Tibial artery (tissue), 4 donors: ENCODE results near the gene GLB1L2.
"Not testable (repeated sequence)": the region's sequence is repeated elsewhere in the genome, so short reads cannot be mapped to it uniquely, and the experiment has no call there.

Source experiments
- DNase-seq, 2 donors: peaks; one replicate each; pipeline ENCODE4 v3.0.0-alpha.2; 2019
- H3K27ac ChIP-seq, 2 donors: fragments of 200-600 bp; sonication (generic) in 1 of 2; 1 replicate in 1 of 2; 2 replicates in 1 of 2; pipeline ENCODE4 v1.5.1; 2018 to 2019; ENCODE audit warnings: mild to moderate bottlenecking in 1 of 2
- H3K27me3 ChIP-seq, 2 donors: fragments of 200-600 bp; sonication (generic) in 1 of 2; one replicate each; pipeline versions ENCODE4 v1.5.1 to v1.6.0; 2016 to 2019
- H3K36me3 ChIP-seq, 3 donors: fragments of 200-600 bp; sonication (generic) in 2 of 3; one replicate each; pipeline ENCODE4 v1.5.1; 2016 to 2019; ENCODE audit warnings: mild to moderate bottlenecking in 2 of 3
- H3K4me1 ChIP-seq, 4 donors: fragments of 200-600 bp; sonication (generic) in 2 of 4; 1 replicate in 3 of 4; 2 replicates in 1 of 4; pipeline ENCODE4 v1.5.1; 2016 to 2019
- H3K4me3 ChIP-seq, 2 donors: fragments of 200-600 bp; sonication (generic) in 1 of 2; 1 replicate in 1 of 2; 2 replicates in 1 of 2; pipeline ENCODE4 v1.5.1; 2018 to 2019; ENCODE audit warnings: mild to moderate bottlenecking in 2 of 2
- H3K9me3 ChIP-seq, 3 donors: fragments of 200-600 bp; sonication (generic) in 1 of 3; one replicate each; pipeline ENCODE4 v1.5.1; 2016 to 2019
- CTCF ChIP-seq, 2 experiments: fragments of 200-600 bp in 1 of 2; fragments of 450-650 bp in 1 of 2; IDR thresholded peaks; one replicate each; pipeline ENCODE4 v1.5.1; 2017 to 2019; ENCODE audit warnings: antibody characterized with exemption in 2 of 2, mild to moderate bottlenecking in 1 of 2, moderate library complexity in 1 of 2
- intact Hi-C: fragments of 100-400 bp; cut with DNase I; formaldehyde crosslinking; loops from one replicate; pipeline ENCODE4 v1.15.0; 2023; ENCODE audit warnings: low total_unique reads

The GLB1L2 gene, protein sequence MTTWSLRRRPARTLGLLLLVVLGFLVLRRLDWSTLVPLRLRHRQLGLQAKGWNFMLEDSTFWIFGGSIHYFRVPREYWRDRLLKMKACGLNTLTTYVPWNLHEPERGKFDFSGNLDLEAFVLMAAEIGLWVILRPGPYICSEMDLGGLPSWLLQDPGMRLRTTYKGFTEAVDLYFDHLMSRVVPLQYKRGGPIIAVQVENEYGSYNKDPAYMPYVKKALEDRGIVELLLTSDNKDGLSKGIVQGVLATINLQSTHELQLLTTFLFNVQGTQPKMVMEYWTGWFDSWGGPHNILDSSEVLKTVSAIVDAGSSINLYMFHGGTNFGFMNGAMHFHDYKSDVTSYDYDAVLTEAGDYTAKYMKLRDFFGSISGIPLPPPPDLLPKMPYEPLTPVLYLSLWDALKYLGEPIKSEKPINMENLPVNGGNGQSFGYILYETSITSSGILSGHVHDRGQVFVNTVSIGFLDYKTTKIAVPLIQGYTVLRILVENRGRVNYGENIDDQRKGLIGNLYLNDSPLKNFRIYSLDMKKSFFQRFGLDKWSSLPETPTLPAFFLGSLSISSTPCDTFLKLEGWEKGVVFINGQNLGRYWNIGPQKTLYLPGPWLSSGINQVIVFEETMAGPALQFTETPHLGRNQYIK

DNA sequence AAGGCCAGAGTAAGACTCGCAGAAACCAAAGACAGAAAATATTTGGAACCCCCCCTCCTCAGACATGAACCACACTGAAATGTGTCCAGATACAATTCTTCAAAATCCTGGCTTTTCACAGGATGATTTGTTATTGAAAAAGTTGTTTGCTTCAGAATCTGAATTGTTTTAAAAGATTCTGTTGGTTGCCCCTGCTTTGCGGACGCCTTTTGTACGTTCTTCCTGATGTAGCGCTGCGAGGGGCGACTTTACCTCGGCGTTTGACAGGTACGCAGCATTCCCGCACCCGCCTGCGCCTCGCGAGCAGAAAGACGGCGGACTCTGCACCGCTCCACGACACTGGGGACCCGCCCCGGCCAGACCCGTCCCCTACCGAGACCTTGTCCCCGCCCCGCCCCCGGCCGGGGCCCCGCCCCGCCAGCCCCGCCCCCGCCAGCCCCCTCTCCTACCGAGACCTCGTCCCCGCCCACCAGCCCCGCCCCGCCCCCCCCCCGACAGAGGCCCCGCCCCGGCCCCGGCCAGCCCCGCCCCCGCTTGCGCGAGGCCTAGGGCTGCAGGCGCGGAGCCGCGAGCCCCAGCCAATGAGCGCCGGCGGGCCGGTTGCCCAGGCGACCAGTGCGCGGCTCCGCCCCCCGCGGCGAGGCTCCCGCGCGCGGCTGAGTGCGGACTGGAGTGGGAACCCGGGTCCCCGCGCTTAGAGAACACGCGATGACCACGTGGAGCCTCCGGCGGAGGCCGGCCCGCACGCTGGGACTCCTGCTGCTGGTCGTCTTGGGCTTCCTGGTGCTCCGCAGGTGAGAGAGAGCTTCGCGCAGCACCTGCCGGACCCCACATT is at the start of gene GLB1L2:
GLB1L2 (plus strand) TSS at position 635 of the 835 bp plus-strand sequence; CDS start at position 709, 74 bp downstream.
- intact Hi-C loops = no loop called here
- H3K36me3 ChIP-seq = no peaks in the 10 kb centered on the region
- peak within 1 kb of the TSS in 1 of 2 donors; percentile 32 for H3K27ac ChIP-seq

GRCh38 chr11:134282121-134283045 is 49.4 kb upstream of the GLB1L2 start:
- H3K4me1 ChIP-seq = peaks cover 0 to 8% (median 0%) of the 10 kb centered on the region in 4 donors
- DNase-seq = no peak
- no peak for TF ChIP-seq CTCF (IDR thresholded peaks at IDR 0.05)
- H3K27ac ChIP-seq = no peak overlapping the region
- no peak overlapping the region for H3K4me3 ChIP-seq
- peaks cover 0 to 5% (median 0%) of the 10 kb centered on the region in 3 donors for H3K9me3 ChIP-seq
- no peaks in the 10 kb centered on the region for H3K36me3 ChIP-seq
- intact Hi-C loops = no loop called here
- H3K27me3 ChIP-seq = peaks cover 0 to 14% of the 10 kb centered on the region in 2 donors

More for the DNA sequence above, at the start of gene GLB1L2:
- Histone ChIP-seq H3K4me3 (peak within 1 kb of the TSS; percentile 53 to 68), H3K9me3 (no peaks in the 10 kb centered on the region), H3K27me3 (no peaks in the 10 kb centered on the region), H3K4me1 (peaks cover 0 to 17% (median 12%) of the 10 kb centered on the region in 4 donors)
- peak; percentile 51 to 80 for DNase-seq
- TF ChIP-seq CTCF (IDR thresholded peaks at IDR 0.05) = no peak

GRCh38 chr11:134283461-134284230 is 48.1 kb upstream of the GLB1L2 start:
- Histone ChIP-seq H3K4me3 (no peak overlapping the region), H3K27me3 (peaks cover 0 to 1% of the 10 kb centered on the region in 2 donors), H3K9me3 (no peaks in the 10 kb centered on the region), H3K4me1 (peaks cover 0 to 5% (median 0%) of the 10 kb centered on the region in 4 donors), H3K36me3 (no peaks in the 10 kb centered on the region), H3K27ac (no peak overlapping the region)
- no peak for TF ChIP-seq CTCF (IDR thresholded peaks at IDR 0.05)
- DNase-seq = no peak
- intact Hi-C loops = no loop called here

GRCh38 chr11:134284349-134284748 is 47.4 kb upstream of the GLB1L2 start:
- H3K27ac ChIP-seq, H3K9me3 ChIP-seq, DNase-seq, intact Hi-C loops, H3K4me1 ChIP-seq, H3K36me3 ChIP-seq, H3K27me3 ChIP-seq, H3K4me3 ChIP-seq: not testable (repeated sequence)

- H3K4me3 ChIP-seq = no peak overlapping the region
- no peak for TF ChIP-seq CTCF (IDR thresholded peaks at IDR 0.05)
- peaks cover 0 to 3% of the 10 kb centered on the region in 2 donors for H3K27me3 ChIP-seq
- H3K36me3 ChIP-seq = no peaks in the 10 kb centered on the region
- peaks cover 0 to 3% (median 0%) of the 10 kb centered on the region in 4 donors for H3K4me1 ChIP-seq
- H3K9me3 ChIP-seq = no peaks in the 10 kb centered on the region
- intact Hi-C loops = no loop called here
- no peak for DNase-seq
- H3K27ac ChIP-seq = no peak overlapping the region
These were observed 44.2 kb upstream of the GLB1L2 start for GRCh38 chr11:134287561-134287960.
